Measurements from ENCODE around the gene REPS2. TPM values are rescaled to one million over a fixed set of nuclear protein-coding genes. Genes with fewer than 3 reads are reported as not detected.

REPS2 gene
- total and polyA plus RNA-seq, 2 experiments from 2014 or later: 1.2 to 4.4 TPM

DNA sequence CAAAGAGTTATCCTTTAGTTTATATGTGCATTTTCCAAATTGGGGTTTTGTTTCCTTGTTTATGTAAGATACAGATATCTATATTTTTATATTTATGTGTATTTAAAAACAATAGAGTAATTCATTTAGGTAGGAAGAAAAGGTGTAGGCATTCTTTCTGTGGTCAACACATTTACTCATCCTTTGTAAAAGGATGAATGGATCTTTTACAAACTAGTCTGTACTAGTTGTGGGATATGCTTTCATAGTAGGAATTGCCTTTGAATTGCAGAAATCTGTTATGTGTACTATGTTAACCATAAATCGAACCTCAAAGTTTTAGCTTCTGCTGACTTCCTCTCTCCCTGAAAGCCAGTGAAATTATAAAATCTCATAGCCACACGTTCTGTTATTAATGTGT, 128.5 kb downstream of the REPS2 start:
- H3K4me3 ChIP-seq: no peak overlapping the region
- H3K36me3 ChIP-seq (ENCODE audit: insufficient read depth): no peaks in the 10 kb centered on the region
- H3F3A ChIP-seq (replicated peaks; ENCODE audit: low read depth): no peaks in the 10 kb centered on the region
- no peak overlapping the region for H3K27ac Mint-ChIP-seq
- DNase-seq (ENCODE audit: low spot score) (no peak), ATAC-seq (no peak)
- TF ChIP-seq JUNB (IDR thresholded peaks at IDR 0.05; ENCODE audit: unreplicated experiment) (no peak), STAT1 (IDR thresholded peaks at IDR 0.05; ENCODE audit: unreplicated experiment) (no peak), REST (IDR thresholded peaks at IDR 0.05; ENCODE audit: unreplicated experiment) (no peak), ZNF331 (CRISPR knock-in tag; IDR thresholded peaks at IDR 0.05; ENCODE audit: low read depth) (no peak), NANOG (IDR thresholded peaks at IDR 0.05; ENCODE audit: borderline replicate concordance) (no peak), EZH2phosphoT487 (IDR thresholded peaks at IDR 0.05; ENCODE audit: unreplicated experiment) (no peak), CREB1 (CRISPR knock-in tag; IDR thresholded peaks at IDR 0.05; ENCODE audit: low read depth) (no peak), POLR2AphosphoS5 (IDR thresholded peaks at IDR 0.05; ENCODE audit: low read depth) (no peak)
- H4K20me1 ChIP-seq (replicated peaks; ENCODE audit: insufficient read depth): no peaks in the 10 kb centered on the region
- H3K27me3 Mint-ChIP-seq (ENCODE audit: insufficient read depth, low read depth, poor library complexity): no peaks in the 10 kb centered on the region
- H3K4me1 Mint-ChIP-seq: no peaks in the 10 kb centered on the region
- no peak overlapping the region for H2AFZ ChIP-seq
- H3K4me1 ChIP-seq (ENCODE audit: insufficient read depth): no peaks in the 10 kb centered on the region
- H3K36me3 Mint-ChIP-seq (ENCODE audit: low read depth): no peaks in the 10 kb centered on the region
- no peaks in the 10 kb centered on the region for H3K79me2 ChIP-seq (replicated peaks; ENCODE audit: insufficient read depth)
- H3K9me3 Mint-ChIP-seq: no peaks in the 10 kb centered on the region
- H3K9me2 ChIP-seq (ENCODE audit: insufficient read depth): no peaks in the 10 kb centered on the region
- no peak overlapping the region for H3K4me2 ChIP-seq
- no peak overlapping the region for H3K27ac ChIP-seq (ENCODE audit: low read depth)
- H3K4me3 Mint-ChIP-seq: no peak overlapping the region
- H3K27me3 ChIP-seq (ENCODE audit: insufficient read depth): no peaks in the 10 kb centered on the region

DNA sequence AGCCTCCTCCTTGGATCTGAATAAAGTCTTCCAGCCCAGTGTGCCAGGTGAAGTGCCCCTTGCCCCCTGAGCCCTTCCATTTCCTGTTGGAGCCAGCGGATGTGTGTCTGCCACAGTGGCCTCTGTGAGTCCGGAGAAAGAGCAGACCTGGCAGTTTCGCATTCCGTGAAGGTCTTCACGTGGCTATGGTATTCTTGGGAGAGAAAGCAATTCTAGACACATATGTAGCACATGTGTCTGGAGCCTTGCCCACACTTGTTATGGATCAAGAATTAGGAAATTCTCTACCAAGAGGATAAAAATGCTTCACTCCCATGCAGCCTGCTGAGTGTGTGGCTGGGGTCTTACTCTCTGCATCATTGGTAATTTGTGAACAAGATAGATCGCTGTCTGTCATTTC, 130.9 kb downstream of the REPS2 start:
- Mint-ChIP-seq H3K36me3 (ENCODE audit: low read depth) (no peaks in the 10 kb centered on the region), H3K27me3 (ENCODE audit: insufficient read depth, low read depth, poor library complexity) (no peaks in the 10 kb centered on the region), H3K27ac (no peak overlapping the region), H3K4me1 (no peaks in the 10 kb centered on the region), H3K9me3 (no peaks in the 10 kb centered on the region), H3K4me3 (no peak overlapping the region)
- Histone ChIP-seq H3K4me2 (no peak overlapping the region), H3K9me2 (ENCODE audit: insufficient read depth) (no peaks in the 10 kb centered on the region), H3F3A (replicated peaks; ENCODE audit: low read depth) (no peaks in the 10 kb centered on the region), H3K27me3 (ENCODE audit: insufficient read depth) (no peaks in the 10 kb centered on the region), H3K27ac (ENCODE audit: low read depth) (no peak overlapping the region), H2AFZ (no peak overlapping the region), H4K20me1 (replicated peaks; ENCODE audit: insufficient read depth) (no peaks in the 10 kb centered on the region), H3K36me3 (ENCODE audit: insufficient read depth) (no peaks in the 10 kb centered on the region), H3K79me2 (replicated peaks; ENCODE audit: insufficient read depth) (no peaks in the 10 kb centered on the region), H3K4me1 (ENCODE audit: insufficient read depth) (no peaks in the 10 kb centered on the region), H3K4me3 (no peak overlapping the region)
- DNase-seq (ENCODE audit: low spot score) (no peak), ATAC-seq (no peak)
- TF ChIP-seq CTCF (conservative IDR thresholded peaks at IDR 0.05; ENCODE audit: low read depth in 2 of 2): no peak
- no peak for TF ChIP-seq ZNF331 (CRISPR knock-in tag; IDR thresholded peaks at IDR 0.05; ENCODE audit: low read depth)
- TF ChIP-seq STAT1 (IDR thresholded peaks at IDR 0.05; ENCODE audit: unreplicated experiment): no peak
- TF ChIP-seq CREB1 (CRISPR knock-in tag; IDR thresholded peaks at IDR 0.05; ENCODE audit: low read depth): no peak
- TF ChIP-seq EZH2 (IDR thresholded peaks at IDR 0.05; ENCODE audit: low read depth, unreplicated experiment): no peak
- TF ChIP-seq EZH2phosphoT487 (IDR thresholded peaks at IDR 0.05; ENCODE audit: unreplicated experiment): no peak
- TF ChIP-seq JUNB (IDR thresholded peaks at IDR 0.05; ENCODE audit: unreplicated experiment): no peak
- TF ChIP-seq ZNF462 (CRISPR knock-in tag; IDR thresholded peaks at IDR 0.05): no peak
- no peak for TF ChIP-seq NANOG (IDR thresholded peaks at IDR 0.05; ENCODE audit: borderline replicate concordance)

Measured in GM23338 (cell line).